H54 (cell line): ENCODE data around the gene DCPS.
"Not testable (repeated sequence)": the region's sequence is repeated elsewhere in the genome, so short reads cannot be mapped to it uniquely, and the experiment has no call there.

Source experiments
- DNase-seq: peaks from one replicate; pipeline ENCODE4 v3.0.0; 2011; ENCODE audit warnings: low spot score, mixed read lengths; ENCODE audit not compliant: insufficient read length
- FAIRE-seq: peaks from 3 replicates; lab custom pipeline; 2011; peaks lifted over from hg19 to GRCh38; lab: Jason Lieb, UNC
- POLR2A ChIP-seq: IDR thresholded peaks from 2 replicates; pipeline ENCODE4 v1.6.1; 2011; ENCODE audit warnings: low read depth, mild to moderate bottlenecking, low read length

Gene DCPS

GRCh38 chr11:126358763-126359160, 54.9 kb downstream of the DCPS start:
- TF ChIP-seq POLR2A, result no peak
- FAIRE-seq (no peak), DNase-seq (no peak)

- no peak for FAIRE-seq
- TF ChIP-seq POLR2A, result no peak
- DNase-seq, result no peak
These were observed 55.7 kb downstream of the DCPS start for GRCh38 chr11:126359431-126360048.

GRCh38 chr11:126360049-126360446, 56.2 kb downstream of the DCPS start:
- no peak for TF ChIP-seq POLR2A
- FAIRE-seq (no peak), DNase-seq (no peak)

- TF ChIP-seq POLR2A, result no peak
- no peak for FAIRE-seq
- DNase-seq, result no peak
These were observed 57.5 kb downstream of the DCPS start for GRCh38 chr11:126361400-126361799.

- DNase-seq (no peak), FAIRE-seq (no peak)
- TF ChIP-seq POLR2A, result no peak
These were observed 59.2 kb downstream of the DCPS start for GRCh38 chr11:126362879-126363655.

GRCh38 chr11:126363706-126364248, 59.9 kb downstream of the DCPS start:
- TF ChIP-seq POLR2A, result no peak
- no peak for FAIRE-seq
- no peak for DNase-seq

- not testable (repeated sequence) for DNase-seq, FAIRE-seq
These were observed 60.9 kb downstream of the DCPS start for GRCh38 chr11:126364735-126365134.

GRCh38 chr11:126365508-126365907, 61.6 kb downstream of the DCPS start:
- FAIRE-seq, result not testable (repeated sequence)

GRCh38 chr11:126366064-126366822, 62.4 kb downstream of the DCPS start:
- TF ChIP-seq POLR2A, result no peak
- FAIRE-seq (no peak), DNase-seq (no peak)

More at GRCh38 chr11:126365508-126365907, 61.6 kb downstream of the DCPS start:
- DNase-seq, result not testable (repeated sequence)

GRCh38 chr11:126366823-126367654, 63.2 kb downstream of the DCPS start:
- not testable (repeated sequence) for FAIRE-seq

GRCh38 chr11:126367806-126368205, 63.9 kb downstream of the DCPS start:
- FAIRE-seq, DNase-seq: not testable (repeated sequence)

More at GRCh38 chr11:126366823-126367654, 63.2 kb downstream of the DCPS start:
- not testable (repeated sequence) for DNase-seq

- not testable (repeated sequence) for FAIRE-seq
These were observed 64.7 kb downstream of the DCPS start for GRCh38 chr11:126368336-126369119.

GRCh38 chr11:126370016-126370415, 66.2 kb downstream of the DCPS start:
- no peak for TF ChIP-seq POLR2A
- FAIRE-seq (no peak), DNase-seq (no peak)

More at GRCh38 chr11:126368336-126369119, 64.7 kb downstream of the DCPS start:
- DNase-seq, result not testable (repeated sequence)
